Activated T-helper 17 cell treated with anti-CD3 and anti-CD28 coated beads, Interleukin-2, amount 50 U/mL, for 72 hours (primary cell): Measurements from ENCODE around the gene EPHA6. TPM values are rescaled to one million over a fixed set of nuclear protein-coding genes. Genes with fewer than 3 reads are reported as not detected.

Experiments
- ATAC-seq: fragments of 150-1000 bp; cut with Tn5 transposase; replicated peaks from 2 replicates; pipeline ENCODE4 v1.10.0; 2021; ENCODE audit warnings: mild to moderate bottlenecking, moderate library complexity
- H3K27ac Mint-ChIP-seq: one replicate; pipeline ENCODE4 v1.8.0; 2022; ENCODE audit warnings: mixed read lengths
- H3K27me3 Mint-ChIP-seq: one replicate; pipeline ENCODE4 v1.8.0; 2022; ENCODE audit warnings: mixed read lengths
- H3K36me3 Mint-ChIP-seq: one replicate; pipeline ENCODE4 v1.8.0; 2022; ENCODE audit warnings: low read depth, mild to moderate bottlenecking, mixed read lengths
- H3K4me1 Mint-ChIP-seq: one replicate; pipeline ENCODE4 v1.8.0; 2022; ENCODE audit warnings: mixed read lengths
- H3K4me3 Mint-ChIP-seq: one replicate; pipeline ENCODE4 v1.8.0; 2022; ENCODE audit warnings: mild to moderate bottlenecking, mixed read lengths
- H3K9me3 Mint-ChIP-seq: one replicate; pipeline ENCODE4 v1.8.0; 2022; ENCODE audit warnings: mixed read lengths
- total RNA-seq, 2 donors: library from RNA; stranded (reverse); gene quantifications; one replicate each; pipeline ENCODE4 v1.2.3, GENCODE V29; 2022

The EPHA6 gene
- total RNA-seq, 2 donors from 2014 or later: not detected

GRCh38 chr3:97713634-97714033 is 899.2 kb downstream of the EPHA6 start:
- H3K4me1 Mint-ChIP-seq: no peaks in the 10 kb centered on the region
- H3K36me3 Mint-ChIP-seq: no peaks in the 10 kb centered on the region
- ATAC-seq: no peak
- no peak overlapping the region for H3K4me3 Mint-ChIP-seq
- H3K27ac Mint-ChIP-seq: no peak overlapping the region
- H3K9me3 Mint-ChIP-seq: no peaks in the 10 kb centered on the region
- H3K27me3 Mint-ChIP-seq: peaks cover 13% of the 10 kb centered on the region

GRCh38 chr3:97719156-97719821 is 904.9 kb downstream of the EPHA6 start:
- H3K27ac Mint-ChIP-seq: no peak overlapping the region
- peak; percentile 68 for ATAC-seq
- H3K36me3 Mint-ChIP-seq: no peaks in the 10 kb centered on the region
- no peaks in the 10 kb centered on the region for H3K27me3 Mint-ChIP-seq
- no peaks in the 10 kb centered on the region for H3K9me3 Mint-ChIP-seq
- H3K4me1 Mint-ChIP-seq: no peaks in the 10 kb centered on the region
- H3K4me3 Mint-ChIP-seq: no peak overlapping the region

GRCh38 chr3:97720417-97720816 is 906.0 kb downstream of the EPHA6 start:
- Mint-ChIP-seq H3K4me3 (no peak overlapping the region), H3K36me3 (no peaks in the 10 kb centered on the region), H3K27ac (no peak overlapping the region), H3K27me3 (peaks cover 3% of the 10 kb centered on the region), H3K9me3 (no peaks in the 10 kb centered on the region), H3K4me1 (no peaks in the 10 kb centered on the region)
- no peak for ATAC-seq

- no peak for ATAC-seq
- Mint-ChIP-seq H3K4me1 (no peaks in the 10 kb centered on the region), H3K9me3 (no peaks in the 10 kb centered on the region), H3K4me3 (no peak overlapping the region), H3K36me3 (no peaks in the 10 kb centered on the region), H3K27ac (no peak overlapping the region), H3K27me3 (peaks cover 3% of the 10 kb centered on the region)
These were observed 907.1 kb downstream of the EPHA6 start for GRCh38 chr3:97721446-97721845.

- no peak overlapping the region for H3K4me3 Mint-ChIP-seq
- H3K27me3 Mint-ChIP-seq: peaks cover 3% of the 10 kb centered on the region
- no peaks in the 10 kb centered on the region for H3K4me1 Mint-ChIP-seq
- H3K27ac Mint-ChIP-seq: no peak overlapping the region
- no peaks in the 10 kb centered on the region for H3K9me3 Mint-ChIP-seq
- no peak for ATAC-seq
- no peaks in the 10 kb centered on the region for H3K36me3 Mint-ChIP-seq
These were observed 922.5 kb downstream of the EPHA6 start for GRCh38 chr3:97736928-97737327.

- no peak for ATAC-seq
- no peaks in the 10 kb centered on the region for H3K27me3 Mint-ChIP-seq
- H3K36me3 Mint-ChIP-seq: no peaks in the 10 kb centered on the region
- H3K9me3 Mint-ChIP-seq: no peaks in the 10 kb centered on the region
- no peaks in the 10 kb centered on the region for H3K4me1 Mint-ChIP-seq
- H3K27ac Mint-ChIP-seq: no peak overlapping the region
- no peak overlapping the region for H3K4me3 Mint-ChIP-seq
These were observed 924.4 kb downstream of the EPHA6 start for GRCh38 chr3:97738761-97739160.

GRCh38 chr3:97742036-97742435 is 927.6 kb downstream of the EPHA6 start:
- Mint-ChIP-seq H3K27ac (no peak overlapping the region), H3K36me3 (no peaks in the 10 kb centered on the region)
- ATAC-seq: no peak

GRCh38 chr3:97744289-97744688 is 929.9 kb downstream of the EPHA6 start:
- Mint-ChIP-seq H3K27ac (no peak overlapping the region), H3K36me3 (no peaks in the 10 kb centered on the region), H3K9me3 (no peaks in the 10 kb centered on the region), H3K27me3 (peaks cover 11% of the 10 kb centered on the region), H3K4me1 (no peaks in the 10 kb centered on the region), H3K4me3 (no peak overlapping the region)
- ATAC-seq: no peak

More at GRCh38 chr3:97742036-97742435, 927.6 kb downstream of the EPHA6 start:
- Mint-ChIP-seq H3K9me3 (no peaks in the 10 kb centered on the region), H3K27me3 (no peaks in the 10 kb centered on the region), H3K4me1 (no peaks in the 10 kb centered on the region), H3K4me3 (no peak overlapping the region)

GRCh38 chr3:97763586-97764406 is 949.4 kb downstream of the EPHA6 start:
- Mint-ChIP-seq H3K36me3 (peaks cover 2% of the 10 kb centered on the region), H3K27me3 (no peaks in the 10 kb centered on the region), H3K9me3 (no peaks in the 10 kb centered on the region), H3K4me3 (peak overlapping the region; percentile 97), H3K4me1 (peaks cover 11% of the 10 kb centered on the region), H3K27ac (peak overlapping the region; percentile 98)
- no peak for ATAC-seq

- Mint-ChIP-seq H3K9me3 (no peaks in the 10 kb centered on the region), H3K27me3 (no peaks in the 10 kb centered on the region), H3K36me3 (peaks cover 11% of the 10 kb centered on the region), H3K4me1 (peaks cover 11% of the 10 kb centered on the region), H3K27ac (peak within 1 kb of the TSS; percentile 98), H3K4me3 (peak within 1 kb of the TSS; percentile 97)
- peak; percentile 94 for ATAC-seq
These were observed 950.2 kb downstream of the EPHA6 start, which contains the start of gene ARL6 for GRCh38 chr3:97764407-97765238. Gene ARL6 (plus strand): TSS chr3:97764758. CDS start chr3:97768108, 3,350 bp downstream.

- Mint-ChIP-seq H3K27me3 (no peaks in the 10 kb centered on the region), H3K4me3 (peak overlapping the region; percentile 97), H3K4me1 (peaks cover 11% of the 10 kb centered on the region), H3K27ac (peak overlapping the region; percentile 98), H3K9me3 (no peaks in the 10 kb centered on the region), H3K36me3 (peaks cover 18% of the 10 kb centered on the region)
- ATAC-seq: no peak
These were observed 950.9 kb downstream of the EPHA6 start for GRCh38 chr3:97765336-97765735.

GRCh38 chr3:97772926-97773325 is 958.5 kb downstream of the EPHA6 start:
- Mint-ChIP-seq H3K4me1 (no peaks in the 10 kb centered on the region), H3K36me3 (peaks cover 47% of the 10 kb centered on the region), H3K4me3 (no peak overlapping the region), H3K27me3 (no peaks in the 10 kb centered on the region), H3K9me3 (no peaks in the 10 kb centered on the region), H3K27ac (no peak overlapping the region)
- ATAC-seq: no peak

- H3K27me3 Mint-ChIP-seq: no peaks in the 10 kb centered on the region
- ATAC-seq: no peak
- H3K9me3 Mint-ChIP-seq: no peaks in the 10 kb centered on the region
- H3K36me3 Mint-ChIP-seq: peaks cover 20% of the 10 kb centered on the region
- H3K27ac Mint-ChIP-seq: no peak overlapping the region
- H3K4me3 Mint-ChIP-seq: no peak overlapping the region
- H3K4me1 Mint-ChIP-seq: no peaks in the 10 kb centered on the region
These were observed 963.8 kb downstream of the EPHA6 start for GRCh38 chr3:97778152-97778551.

- H3K27me3 Mint-ChIP-seq: no peaks in the 10 kb centered on the region
These were observed 979.1 kb downstream of the EPHA6 start for GRCh38 chr3:97793420-97794019.

More at GRCh38 chr3:97793420-97794019, 979.1 kb downstream of the EPHA6 start:
- peak; percentile 46 for ATAC-seq
- no peaks in the 10 kb centered on the region for H3K36me3 Mint-ChIP-seq
- no peaks in the 10 kb centered on the region for H3K4me1 Mint-ChIP-seq
- H3K9me3 Mint-ChIP-seq: no peaks in the 10 kb centered on the region
- no peak overlapping the region for H3K4me3 Mint-ChIP-seq
- H3K27ac Mint-ChIP-seq: no peak overlapping the region
